Mononuclear cell (primary cell): Measurements from ENCODE around the gene PGAP2. TPM values are rescaled to one million over a fixed set of nuclear protein-coding genes. Genes with fewer than 3 reads are reported as not detected.
A peak's percentile ranks its signal among the peaks of the same experiment; 100 is the strongest.
"Not testable (repeated sequence)": the region's sequence is repeated elsewhere in the genome, so short reads cannot be mapped to it uniquely, and the experiment has no call there.

ENCODE experiments used
- H3K27me3 ChIP-seq: 2 replicates; pipeline ENCODE4 v1.6.0; 2011; ENCODE audit warnings: low read length, control low read depth; ENCODE audit not compliant: insufficient read depth
- H3K4me1 ChIP-seq: 2 replicates; pipeline ENCODE4 v1.5.1; 2011; ENCODE audit warnings: mild to moderate bottlenecking, low read length, control low read depth; ENCODE audit not compliant: insufficient read depth
- H3K4me3 ChIP-seq: 2 replicates; pipeline ENCODE4 v1.5.1; 2011; ENCODE audit warnings: mild to moderate bottlenecking, low read length, moderate library complexity
- H3K9me3 ChIP-seq: 2 replicates; pipeline ENCODE4 v1.5.1; 2011; ENCODE audit warnings: low read depth, mild to moderate bottlenecking, control low read depth, low read length
- total RNA-seq: library from RNA; depleted of rRNA; stranded (reverse); fragments of >200 nt; gene quantifications from one replicate; pipeline ENCODE4 v1.2.3, GENCODE V29; 2012

The PGAP2 gene
- total RNA-seq, 1 donor = 7.5 TPM

- peak overlapping the region; percentile 91 for H3K4me3 ChIP-seq
- peaks cover 52% of the 10 kb centered on the region for H3K4me1 ChIP-seq
- no peaks in the 10 kb centered on the region for H3K9me3 ChIP-seq
- no peaks in the 10 kb centered on the region for H3K27me3 ChIP-seq
Measured at GRCh38 chr11:3854660-3854976, 46.3 kb downstream of the PGAP2 start.

- Histone ChIP-seq H3K27me3 (no peaks in the 10 kb centered on the region), H3K4me1 (peaks cover 56% of the 10 kb centered on the region), H3K9me3 (no peaks in the 10 kb centered on the region), H3K4me3 (peak within 1 kb of the TSS; percentile 91)
Measured at GRCh38 chr11:3854977-3855807, 46.8 kb downstream of the PGAP2 start, which contains the start of gene STIM1. TSS of gene STIM1 (plus strand) at chr11:3855664. CDS start at chr11:3856271, 607 bp downstream.

- Histone ChIP-seq H3K27me3 (no peaks in the 10 kb centered on the region), H3K9me3 (no peaks in the 10 kb centered on the region), H3K4me1 (peaks cover 63% of the 10 kb centered on the region), H3K4me3 (peak overlapping the region; percentile 91)
Measured at GRCh38 chr11:3855808-3856491, 47.6 kb downstream of the PGAP2 start.

- Histone ChIP-seq H3K4me1 (peaks cover 74% of the 10 kb centered on the region), H3K4me3 (peak overlapping the region; percentile 91), H3K27me3 (no peaks in the 10 kb centered on the region), H3K9me3 (no peaks in the 10 kb centered on the region)
Measured at GRCh38 chr11:3856856-3857553, 48.6 kb downstream of the PGAP2 start.

- peak overlapping the region; percentile 91 for H3K4me3 ChIP-seq
- peaks cover 80% of the 10 kb centered on the region for H3K4me1 ChIP-seq
Measured at GRCh38 chr11:3857628-3858027, 49.3 kb downstream of the PGAP2 start.

GRCh38 chr11:3859373-3859881, 51.1 kb downstream of the PGAP2 start:
- Histone ChIP-seq H3K27me3 (no peaks in the 10 kb centered on the region), H3K9me3 (no peaks in the 10 kb centered on the region), H3K4me1 (peaks cover 79% of the 10 kb centered on the region), H3K4me3 (peak overlapping the region; percentile 10)

More at GRCh38 chr11:3857628-3858027, 49.3 kb downstream of the PGAP2 start:
- Histone ChIP-seq H3K9me3 (no peaks in the 10 kb centered on the region), H3K27me3 (no peaks in the 10 kb centered on the region)

GRCh38 chr11:3860375-3860774, 52.0 kb downstream of the PGAP2 start:
- H3K4me1 ChIP-seq = peaks cover 84% of the 10 kb centered on the region
- H3K4me3 ChIP-seq = no peak overlapping the region
- no peaks in the 10 kb centered on the region for H3K9me3 ChIP-seq
- no peaks in the 10 kb centered on the region for H3K27me3 ChIP-seq

GRCh38 chr11:3860898-3861393, 52.6 kb downstream of the PGAP2 start:
- H3K27me3 ChIP-seq, H3K9me3 ChIP-seq: not testable (repeated sequence)
- Histone ChIP-seq H3K4me1 (peaks cover 90% of the 10 kb centered on the region), H3K4me3 (peak overlapping the region; percentile 6)

GRCh38 chr11:3861683-3862082, 53.3 kb downstream of the PGAP2 start:
- Histone ChIP-seq H3K9me3 (no peaks in the 10 kb centered on the region), H3K27me3 (no peaks in the 10 kb centered on the region), H3K4me3 (no peak overlapping the region), H3K4me1 (peaks cover 92% of the 10 kb centered on the region)

- Histone ChIP-seq H3K9me3 (no peaks in the 10 kb centered on the region), H3K4me3 (no peak overlapping the region), H3K4me1 (peaks cover 77% of the 10 kb centered on the region), H3K27me3 (no peaks in the 10 kb centered on the region)
Measured at GRCh38 chr11:3865388-3866193, 57.2 kb downstream of the PGAP2 start.

GRCh38 chr11:3866206-3866605, 57.8 kb downstream of the PGAP2 start:
- H3K27me3 ChIP-seq = no peaks in the 10 kb centered on the region
- H3K4me3 ChIP-seq = no peak overlapping the region
- H3K4me1 ChIP-seq = peaks cover 76% of the 10 kb centered on the region
- no peaks in the 10 kb centered on the region for H3K9me3 ChIP-seq

GRCh38 chr11:3866836-3867208, 58.5 kb downstream of the PGAP2 start:
- Histone ChIP-seq H3K4me1 (peaks cover 74% of the 10 kb centered on the region), H3K9me3 (no peaks in the 10 kb centered on the region), H3K27me3 (no peaks in the 10 kb centered on the region), H3K4me3 (no peak overlapping the region)

- Histone ChIP-seq H3K4me1 (peaks cover 73% of the 10 kb centered on the region), H3K27me3 (no peaks in the 10 kb centered on the region), H3K4me3 (no peak overlapping the region), H3K9me3 (no peaks in the 10 kb centered on the region)
Measured at GRCh38 chr11:3867209-3868091, 59.1 kb downstream of the PGAP2 start.
